ENCODE results near the gene BTBD2. TPM values are rescaled to one million over a fixed set of nuclear protein-coding genes. Genes with fewer than 3 reads are reported as not detected.

BTBD2 gene
- total and polyA plus RNA-seq, 2 of the 8 experiments (the other 6 are each of a cell fraction or from before 2014, with no cell fraction given) = 91.7 to 92.3 TPM

GRCh38 chr19:1979642-1980041 lies 35.9 kb downstream of the BTBD2 start:
- H2AK5ac ChIP-seq (ENCODE audit: low read depth, low read length) = no peak overlapping the region
- no peak overlapping the region for H3K18ac ChIP-seq (ENCODE audit: extremely low read depth, low read length)
- H2BK5ac ChIP-seq (ENCODE audit: low read depth, low read length) = no peak overlapping the region
- peaks cover 11 to 14% of the 10 kb centered on the region in 2 experiments for H4K20me1 ChIP-seq (replicated peaks in 1 of 2; ENCODE audit: control insufficient read depth in 1 of 2, insufficient read depth in 2 of 2, low read length in 2 of 2)
- no peak overlapping the region for H3K23ac ChIP-seq (ENCODE audit: insufficient read length)
- H3K79me1 ChIP-seq (ENCODE audit: low read depth, low read length) = peaks cover 6% of the 10 kb centered on the region
- no peaks in the 10 kb centered on the region for H3K4me1 ChIP-seq (replicated peaks in 1 of 4; ENCODE audit: control insufficient read depth in 3 of 4, insufficient read depth in 4 of 4, low read length in 3 of 4)
- no peaks in the 10 kb centered on the region for H3K9me3 ChIP-seq (ENCODE audit: insufficient read depth in 2 of 2, low read depth in 1 of 2, low read length in 1 of 2)
- H3K4me3 ChIP-seq (ENCODE audit: extremely low read depth in 1 of 4, insufficient read depth in 2 of 4, low read depth in 3 of 4, low read length in 4 of 4) = no peak overlapping the region
- H2BK20ac ChIP-seq (ENCODE audit: low read length) = no peak overlapping the region
- POLR2A ChIA-PET (ENCODE audit: partially characterized antibody) = interaction anchor here (1.0 to 1.8 kb wide), 3 partner anchors 10 to 14 kb away, joined by 3 to 4 read pairs (median 3); no protein-coding TSS in a partner anchor
- no peak overlapping the region for H2AFZ ChIP-seq (ENCODE audit: low read length)
- no peak overlapping the region for H4K91ac ChIP-seq (replicated peaks; ENCODE audit: insufficient read length, low read length)
- H3K36me3 ChIP-seq (ENCODE audit: control insufficient read depth in 2 of 4, insufficient read depth in 4 of 4, low read length in 3 of 4) = peaks cover 3 to 45% (median 10%) of the 10 kb centered on the region in 4 experiments; a peak in 7 of 8 replicates
- no peak overlapping the region for H2BK12ac ChIP-seq (ENCODE audit: low read depth, low read length)
- H4K8ac ChIP-seq (ENCODE audit: extremely low read depth, insufficient read depth, low read length) = no peak overlapping the region
- no peak overlapping the region for H4K5ac ChIP-seq (ENCODE audit: insufficient read length, low read depth, low read length)
- H2BK120ac ChIP-seq (replicated peaks; ENCODE audit: low read depth, low read length) = no peak overlapping the region
- no peak overlapping the region for H3K56ac ChIP-seq (replicated peaks; ENCODE audit: insufficient read length, low read depth, low read length)
- 95% methylated on average over 23 of the region's 28 CpGs; no CpG with 5 or more reads in 1 of the 2 experiments for WGBS, 2 experiments (ENCODE audit: extremely low coverage in 1 of 2, insufficient coverage in 1 of 2, insufficient read length in 1 of 2, insufficient replicate concordance in 2 of 2, low coverage in 1 of 2, low lambda C conversion rate in 2 of 2, missing lambda C conversion rate in 1 of 2)
- no peak for DNase-seq (ENCODE audit: low read depth in 1 of 2, low spot score in 2 of 2)
- peaks cover 0 to 14% of the 10 kb centered on the region in 2 experiments; a peak in 1 of 4 replicates for H3K79me2 ChIP-seq (ENCODE audit: control insufficient read depth in 1 of 2, insufficient read depth in 2 of 2, low read length in 2 of 2)
- no peak overlapping the region for H3K9ac ChIP-seq (replicated peaks in 1 of 4; ENCODE audit: extremely low read depth in 1 of 4, low read depth in 3 of 4, low read length in 3 of 4)
- H3K27ac ChIP-seq (ENCODE audit: low read depth, low read length) = no peak overlapping the region
- no peak overlapping the region for H3K14ac ChIP-seq (ENCODE audit: insufficient read length)
- no peak for FAIRE-seq
- H3K23me2 ChIP-seq (ENCODE audit: low read depth, low read length) = no peaks in the 10 kb centered on the region
- TF ChIP-seq GTF2F1 (IDR thresholded peaks at IDR 0.05; ENCODE audit: borderline replicate concordance, low read depth, low read length) (no peak), GABPA (IDR thresholded peaks at IDR 0.05; ENCODE audit: borderline replicate concordance, insufficient read depth, low read length) (0 out of 2 replicates have a peak, but pooled peaks have one; percentile 31), RAD21 (IDR thresholded peaks at IDR 0.05 in 1 of 2, conservative IDR thresholded peaks at IDR 0.05 in 1 of 2; ENCODE audit: low read depth in 2 of 2, low read length in 2 of 2) (peak in 1 of 2 experiments; percentile 21; a peak in 2 of 4 replicates), ASH2L (IDR thresholded peaks at IDR 0.05; ENCODE audit: low read length) (no peak)
- H3K4me2 ChIP-seq (ENCODE audit: insufficient read depth in 1 of 2, low read depth in 2 of 2, low read length in 2 of 2) = no peak overlapping the region
- H2BK15ac ChIP-seq (ENCODE audit: low read length) = no peak overlapping the region
- no peaks in the 10 kb centered on the region for H3K27me3 ChIP-seq (replicated peaks in 1 of 4; ENCODE audit: control insufficient read depth in 3 of 4, extremely low read depth in 1 of 4, insufficient read depth in 3 of 4, low read length in 3 of 4)
- CTCF ChIA-PET (ENCODE audit: partially characterized antibody) = interaction anchor here (0.6 to 1.3 kb wide), 4 partner anchors 22 to 81 kb away, joined by 3 to 4 read pairs (median 4); no protein-coding TSS in a partner anchor
- no peak overlapping the region for H3K4ac ChIP-seq (replicated peaks; ENCODE audit: insufficient read length, low read depth, low read length)
